HepG2 (cell line): ENCODE data around the gene WDR86. TPM values are rescaled to one million over a fixed set of nuclear protein-coding genes. Genes with fewer than 3 reads are reported as not detected.

Experiments used
- ATAC-seq: fragments of 200-7000 bp; cut with Tn5 transposase; 3 replicates; pipeline ENCODE4 v1.9.1; 2020; ENCODE audit warnings: mild to moderate bottlenecking, moderate library complexity
- BruUV-seq: library from RNA; stranded (reverse); fragments of 400-500 nt; replicated peaks from 2 replicates; lab custom pipeline; 2021; lab: Mats Ljungman, UMichigan
- CTCF ChIA-PET: fragments of 300-600 bp; formaldehyde crosslinking; extraction: SDS; loops from one replicate; lab custom pipeline; 2021; ENCODE audit warnings: low total read pairs, inconsistent platforms, low intra/inter-chr PET ratio; lab: Yijun Ruan, JAX
- POLR2A ChIA-PET: fragments of 350-600 bp; sonication (Branson Sonifier 250); formaldehyde crosslinking; loops from one replicate; lab custom pipeline; 2020; ENCODE audit warnings: antibody characterized with exemption, inconsistent platforms; lab: Yijun Ruan, JAX
- DNase-seq: peaks from one replicate; pipeline ENCODE4 v3.0.0-alpha.2; 2015; ENCODE audit warnings: low spot score
- FAIRE-seq: peaks from 3 replicates; lab custom pipeline; 2011; peaks lifted over from hg19 to GRCh38; lab: Jason Lieb, UNC
- H2AFZ ChIP-seq: one replicate; pipeline ENCODE4 v1.6.1; 2011; ENCODE audit warnings: low read length, inconsistent platforms
- H3K27ac ChIP-seq: fragments of 300-600 bp; 3 replicates; pipeline ENCODE4 v1.8.0; 2011; ENCODE audit warnings: mixed run types, mild to moderate bottlenecking, mixed read lengths, low read length, inconsistent platforms; ENCODE audit not compliant: insufficient read depth; ENCODE audit errors: extremely low read length
- H3K27me3 ChIP-seq, 2 experiments: fragments of 200-600 bp in 1 of 2; 2 replicates in 1 of 2; 3 replicates in 1 of 2; pipeline versions ENCODE4 v1.6.0 to v1.8.0; 2011; ENCODE audit warnings: low read length in 2 of 2, mild to moderate bottlenecking in 2 of 2, moderate library complexity in 2 of 2, inconsistent platforms in 1 of 2; ENCODE audit not compliant: insufficient read depth in 2 of 2, control insufficient read depth in 1 of 2
- H3K36me3 ChIP-seq, 2 experiments: fragments of 200-600 bp in 1 of 2; replicated peaks in 1 of 2; 2 replicates in 1 of 2; 3 replicates in 1 of 2; pipeline versions ENCODE4 v1.5.1 to v1.8.0; 2011; ENCODE audit warnings: low read length in 2 of 2, inconsistent platforms in 1 of 2; ENCODE audit not compliant: insufficient read depth in 2 of 2, control insufficient read depth in 1 of 2
- H3K4me1 ChIP-seq: 2 replicates; pipeline ENCODE4 v1.5.1; 2012; ENCODE audit warnings: low read length, inconsistent platforms; ENCODE audit not compliant: insufficient read depth
- H3K4me2 ChIP-seq: 2 replicates; pipeline ENCODE4 v1.6.0; 2011; ENCODE audit warnings: low read depth, low read length, inconsistent platforms
- H3K4me3 ChIP-seq, 3 experiments: fragments of 200-600 bp in 1 of 3; sonication (generic), shearing (Covaris generic) in 1 of 3; replicated peaks in 1 of 3; 2 replicates each; pipeline ENCODE4 v1.5.1; 2011 to 2016; ENCODE audit warnings: low read length in 3 of 3, inconsistent platforms in 2 of 3, low read depth in 2 of 3, mild to moderate bottlenecking in 2 of 3, control low read depth in 1 of 3, mixed read lengths in 1 of 3; ENCODE audit not compliant: insufficient read depth in 1 of 3
- H3K79me2 ChIP-seq: one replicate; pipeline ENCODE4 v1.6.1; 2011; ENCODE audit warnings: low read length, inconsistent platforms; ENCODE audit not compliant: insufficient read depth
- H3K9ac ChIP-seq: 2 replicates; pipeline ENCODE4 v1.6.0; 2011; ENCODE audit warnings: mild to moderate bottlenecking, low read depth, low read length, inconsistent platforms; ENCODE audit not compliant: insufficient read depth
- H3K9me3 ChIP-seq: 2 replicates; pipeline ENCODE4 v1.5.1; 2012; ENCODE audit warnings: mild to moderate bottlenecking, low read length
- H4K20me1 ChIP-seq: 2 replicates; pipeline ENCODE4 v1.6.0; 2011; ENCODE audit warnings: inconsistent platforms, mild to moderate bottlenecking, low read length, moderate library complexity; ENCODE audit not compliant: insufficient read depth
- CBX1 ChIP-seq: IDR thresholded peaks from one replicate; pipeline ENCODE4 v1.6.1; 2016; ENCODE audit warnings: antibody characterized with exemption, low read depth
- ETV5 ChIP-seq: IDR thresholded peaks from 2 replicates; pipeline ENCODE4 v1.6.1; 2018; ENCODE audit warnings: missing biosample characterization, missing genetic modification reagents, inconsistent platforms, borderline replicate concordance
- HDAC2 ChIP-seq: sonication (generic); formaldehyde crosslinking; IDR thresholded peaks from 2 replicates; pipeline ENCODE4 v1.4.0; 2020; ENCODE audit warnings: missing genetic modification reagents
- KAT8 ChIP-seq: IDR thresholded peaks from 2 replicates; pipeline ENCODE4 v1.6.1; 2016; ENCODE audit warnings: missing genetic modification reagents, missing compliant biosample characterization
- PLRG1 ChIP-seq: fragments of 450-650 bp; conservative IDR thresholded peaks from 2 replicates; pipeline ENCODE4 v1.6.1; 2016
- TBP ChIP-seq: sonication (generic); formaldehyde crosslinking; IDR thresholded peaks from 2 replicates; pipeline ENCODE4 v1.5.0; 2020; ENCODE audit warnings: missing genetic modification reagents
- ZBTB44 ChIP-seq: sonication (generic); formaldehyde crosslinking; IDR thresholded peaks from 2 replicates; pipeline ENCODE4 v1.4.0; 2020; ENCODE audit warnings: missing genetic modification reagents
- ZKSCAN8 ChIP-seq: IDR thresholded peaks from 2 replicates; pipeline ENCODE4 v1.6.1; 2016; ENCODE audit warnings: borderline replicate concordance, missing genetic modification reagents, missing compliant biosample characterization
- ZNF224 ChIP-seq: sonication (generic); formaldehyde crosslinking; IDR thresholded peaks from 2 replicates; pipeline ENCODE4 v1.5.0; 2020; ENCODE audit warnings: mild to moderate bottlenecking, missing genetic modification reagents
- WGBS: methylation state at CpG from one replicate; pipeline ENCODE4 v1.1.6; 2017; ENCODE audit warnings: low lambda C conversion rate; 5-methylcytosine and 5-hydroxymethylcytosine counted together
- in situ Hi-C: cut with HindIII; loops from 2 replicates; pipeline ENCODE4 v1.10.0; 2017; ENCODE audit warnings: low pct_unique_long_range_greater_than_20kb; ENCODE audit not compliant: extremely low pct_ligation_motif_present
- intact Hi-C: fragments of 100-400 bp; cut with micrococcal nuclease; formaldehyde crosslinking; loops from one replicate; pipeline ENCODE4 v1.10.0; 2022; ENCODE audit not compliant: unreplicated experiment
- polyA plus RNA-seq, 8 experiments: library from polyadenylated mRNA; depleted of rRNA in 3 of 8; stranded (reverse) in 7 of 8; unstranded in 1 of 8; fragments of >200 nt; fragmentation: Illumina TruSeq in 4 of 8; extraction: Trizol in 4 of 8; gene quantifications; 2 replicates each; pipeline versions ENCODE4 v1.2.1 to v1.2.3, GENCODE V29; 2011 to 2016; ENCODE audit warnings: low read depth in 4 of 8, missing spikeins in 1 of 8, mixed read lengths in 1 of 8; ENCODE audit not compliant: insufficient read depth in 1 of 8
- total RNA-seq, 5 experiments: library from RNA; depleted of rRNA; stranded (reverse); fragments of >200 nt; fragmentation: Illumina TruSeq; extraction: Trizol; gene quantifications; 2 replicates each; pipeline ENCODE4 v1.2.3, GENCODE V29; 2016; ENCODE audit warnings: low read depth in 1 of 5
- TF ChIP-seq, protein P1 (sequence below): IDR thresholded peaks from 2 replicates; pipeline ENCODE4 v1.6.1; 2016; ENCODE audit warnings: low read depth

WDR86 gene
- total and polyA plus RNA-seq, 2 of the 13 experiments (the other 11 are each of a cell fraction or from before 2014, with no cell fraction given), result 0.11 to 2.9 TPM

DNA sequence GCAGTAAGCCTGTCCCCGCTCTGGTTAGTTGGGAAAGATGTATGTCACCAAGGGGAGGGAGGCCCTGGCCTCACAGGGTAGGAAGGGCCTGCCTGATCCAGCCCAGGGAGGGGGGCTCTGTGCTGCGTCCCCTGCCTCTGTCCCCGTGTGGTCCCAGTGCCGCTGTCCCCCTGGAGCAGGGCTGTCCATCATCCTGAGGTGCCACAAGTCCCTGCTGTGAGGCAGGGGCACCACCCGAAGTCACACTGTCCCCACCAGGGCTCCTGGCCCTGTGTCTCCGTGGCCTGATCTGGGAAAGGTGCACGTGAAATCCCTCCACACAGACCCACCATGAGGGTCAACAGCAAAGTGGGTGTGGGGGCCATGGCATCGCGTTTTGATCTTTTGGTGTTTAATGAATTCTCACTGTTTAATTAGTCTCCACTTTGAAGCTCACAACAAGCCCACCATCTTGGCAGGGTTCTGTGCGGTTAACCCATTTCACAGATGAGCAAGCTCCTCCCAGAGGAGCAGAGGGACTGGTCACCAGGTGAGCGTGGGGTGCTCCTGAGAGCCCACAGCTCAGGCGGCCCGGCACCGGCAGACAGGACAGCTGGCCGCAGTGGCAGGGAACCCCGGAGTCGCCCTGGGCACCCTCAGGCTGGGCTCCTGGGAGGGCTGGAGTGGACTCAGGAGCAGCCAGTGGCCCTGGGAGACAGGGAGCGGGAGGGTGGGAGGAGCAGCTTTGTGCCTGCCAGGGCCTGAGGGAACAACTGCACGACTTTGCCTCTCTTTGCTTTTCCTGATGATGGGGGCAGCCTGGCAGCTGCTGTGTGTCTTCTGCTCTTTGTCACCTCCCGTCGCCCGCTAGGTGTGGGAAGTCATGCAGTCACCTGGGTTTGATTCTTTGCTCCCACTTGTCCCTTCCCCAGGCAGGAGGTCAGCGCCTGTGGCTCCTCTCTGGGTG lies 42.1 kb upstream of the WDR86 start:
- no peaks in the 10 kb centered on the region for H4K20me1 ChIP-seq
- 20% methylated on average over 6 of the region's 23 CpGs for WGBS
- H3K4me3 ChIP-seq, result no peak overlapping the region
- H3K79me2 ChIP-seq, result no peaks in the 10 kb centered on the region
- in situ Hi-C loops, result no loop called here
- CTCF ChIA-PET, result no interaction called here
- TF ChIP-seq ZBTB44 (no peak), HDAC2 (CRISPR knock-in tag) (no peak), ZKSCAN8 (CRISPR knock-in tag) (no peak), ETV5 (CRISPR knock-in tag) (no peak), ZNF224 (CRISPR knock-in tag) (no peak), CBX1 (no peak), KAT8 (CRISPR knock-in tag) (no peak), TBP (CRISPR knock-in tag) (no peak), PLRG1 (no peak)
- TF ChIP-seq, protein P1, sequence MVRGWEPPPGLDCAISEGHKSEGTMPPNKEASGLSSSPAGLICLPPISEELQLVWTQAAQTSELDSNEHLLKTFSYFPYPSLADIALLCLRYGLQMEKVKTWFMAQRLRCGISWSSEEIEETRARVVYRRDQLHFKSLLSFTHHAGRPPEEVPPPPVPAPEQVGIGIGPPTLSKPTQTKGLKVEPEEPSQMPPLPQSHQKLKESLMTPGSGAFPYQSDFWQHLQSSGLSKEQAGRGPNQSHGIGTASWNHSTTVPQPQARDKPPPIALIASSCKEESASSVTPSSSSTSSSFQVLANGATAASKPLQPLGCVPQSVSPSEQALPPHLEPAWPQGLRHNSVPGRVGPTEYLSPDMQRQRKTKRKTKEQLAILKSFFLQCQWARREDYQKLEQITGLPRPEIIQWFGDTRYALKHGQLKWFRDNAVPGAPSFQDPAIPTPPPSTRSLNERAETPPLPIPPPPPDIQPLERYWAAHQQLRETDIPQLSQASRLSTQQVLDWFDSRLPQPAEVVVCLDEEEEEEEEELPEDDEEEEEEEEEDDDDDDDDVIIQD, result no peak
- H3K9me3 ChIP-seq, result no peaks in the 10 kb centered on the region
- POLR2A ChIA-PET, result no interaction called here
- intact Hi-C loops, result no loop called here
- no peak; the same call in 2 of the 3 replicates for ATAC-seq
- H3K36me3 ChIP-seq, result no peaks in the 10 kb centered on the region
- no peak overlapping the region for H2AFZ ChIP-seq
- no peak overlapping the region for H3K4me2 ChIP-seq
- BruUV-seq, result no TSS peak
- no peak for DNase-seq
- no peak for FAIRE-seq
- H3K27ac ChIP-seq, result no peak overlapping the region
- no peaks in the 10 kb centered on the region for H3K4me1 ChIP-seq
- no peak overlapping the region for H3K9ac ChIP-seq
- H3K27me3 ChIP-seq, result peaks cover 9 to 47% of the 10 kb centered on the region in 2 experiments; a peak in 4 of 5 replicates
